IMR-90 (cell line): ENCODE measurements around the gene DYSF. TPM values are rescaled to one million over a fixed set of nuclear protein-coding genes. Genes with fewer than 3 reads are reported as not detected.

ENCODE experiments used
- ATAC-seq: fragments of 200-7000 bp; cut with Tn5 transposase; 2 replicates; pipeline ENCODE4 v1.9.1; 2020; ENCODE audit warnings: low read depth, mild to moderate bottlenecking, moderate library complexity
- BruUV-seq: library from RNA; stranded (reverse); fragments of 400-500 nt; replicated peaks from 2 replicates; lab custom pipeline; 2021; lab: Mats Ljungman, UMichigan
- CTCF ChIA-PET: fragments of 300-600 bp; formaldehyde crosslinking; extraction: SDS; loops from one replicate; lab custom pipeline; 2021; ENCODE audit warnings: antibody characterized with exemption; lab: Yijun Ruan, JAX
- POLR2A ChIA-PET: fragments of 300-600 bp; sonication (Branson Sonifier 250); formaldehyde crosslinking; loops from one replicate; lab custom pipeline; 2022; ENCODE audit warnings: antibody characterized with exemption; ENCODE audit not compliant: unreplicated experiment; lab: Charles Lee
- DNase-seq: peaks from one replicate; pipeline ENCODE4 v3.0.0; 2013
- H2AFZ ChIP-seq: replicated peaks from 2 replicates; pipeline ENCODE3; 2013; ENCODE audit warnings: low read length, mild to moderate bottlenecking; ENCODE audit not compliant: poor library complexity
- H2AK5ac ChIP-seq: 2 replicates; pipeline ENCODE4 v1.6.1; 2013; ENCODE audit warnings: low read depth, low read length, inconsistent platforms
- H2AK9ac ChIP-seq: replicated peaks from 2 replicates; pipeline ENCODE3; 2013; ENCODE audit warnings: mild to moderate bottlenecking, low read depth, low read length, moderate library complexity; ENCODE audit not compliant: poor library complexity
- H2BK120ac ChIP-seq: 2 replicates; pipeline ENCODE4 v1.6.1; 2013; ENCODE audit warnings: low read depth, low read length, inconsistent platforms
- H2BK15ac ChIP-seq: 3 replicates; pipeline ENCODE4 v1.6.1; 2013; ENCODE audit warnings: low read depth, low read length, inconsistent platforms
- H2BK20ac ChIP-seq: 2 replicates; pipeline ENCODE4 v1.6.1; 2013; ENCODE audit warnings: low read depth, mild to moderate bottlenecking, inconsistent platforms, low read length, moderate library complexity
- H2BK5ac ChIP-seq: 2 replicates; pipeline ENCODE4 v1.6.1; 2013; ENCODE audit warnings: mild to moderate bottlenecking, low read depth, low read length, inconsistent platforms; ENCODE audit not compliant: poor library complexity, severe bottlenecking
- H3K14ac ChIP-seq: replicated peaks from 2 replicates; pipeline ENCODE4 v1.6.1; 2013; ENCODE audit warnings: low read depth, low read length, inconsistent platforms
- H3K18ac ChIP-seq: 2 replicates; pipeline ENCODE4 v1.6.1; 2013; ENCODE audit warnings: low read depth, low read length, control low read depth
- H3K23ac ChIP-seq: 2 replicates; pipeline ENCODE4 v1.6.1; 2013; ENCODE audit warnings: low read depth, low read length, inconsistent platforms
- H3K27ac ChIP-seq: 2 replicates; pipeline ENCODE4 v1.5.1; 2013; ENCODE audit warnings: mild to moderate bottlenecking, control low read depth, low read length; ENCODE audit not compliant: insufficient read depth
- H3K27me3 ChIP-seq: 2 replicates; pipeline ENCODE4 v1.6.1; 2013; ENCODE audit warnings: low read length; ENCODE audit not compliant: control insufficient read depth, insufficient read depth
- H3K36me3 ChIP-seq: 2 replicates; pipeline ENCODE4 v1.6.1; 2013; ENCODE audit warnings: low read length, mixed read lengths; ENCODE audit not compliant: control insufficient read depth, insufficient read depth
- H3K4ac ChIP-seq: 2 replicates; pipeline ENCODE4 v1.6.1; 2013; ENCODE audit warnings: low read depth, low read length, inconsistent platforms
- H3K4me1 ChIP-seq: 2 replicates; pipeline ENCODE4 v1.6.1; 2013; ENCODE audit warnings: low read length, mixed read lengths; ENCODE audit not compliant: control insufficient read depth, insufficient read depth
- H3K4me2 ChIP-seq: 2 replicates; pipeline ENCODE4 v1.6.1; 2013; ENCODE audit warnings: low read depth, mild to moderate bottlenecking, control low read depth, low read length, moderate library complexity
- H3K4me3 ChIP-seq: 2 replicates; pipeline ENCODE4 v1.5.1; 2013; ENCODE audit warnings: low read depth, mild to moderate bottlenecking, control low read depth, low read length, moderate library complexity; ENCODE audit not compliant: insufficient read depth
- H3K56ac ChIP-seq: 2 replicates; pipeline ENCODE4 v1.6.1; 2013; ENCODE audit warnings: low read length, inconsistent platforms; ENCODE audit not compliant: insufficient read depth; ENCODE audit errors: extremely low read depth
- H3K79me1 ChIP-seq, 2 experiments: 2 replicates each; pipeline ENCODE4 v1.6.1; 2013; ENCODE audit warnings: low read length in 2 of 2, inconsistent platforms in 1 of 2, low read depth in 1 of 2
- H3K9ac ChIP-seq: 2 replicates; pipeline ENCODE4 v1.6.1; 2013; ENCODE audit warnings: low read depth, low read length, control low read depth
- H3K9me1 ChIP-seq: 2 replicates; pipeline ENCODE4 v1.6.1; 2013; ENCODE audit warnings: low read length, inconsistent platforms; ENCODE audit not compliant: insufficient read depth
- H3K9me3 ChIP-seq: 2 replicates; pipeline ENCODE4 v1.6.1; 2013; ENCODE audit warnings: low read length; ENCODE audit not compliant: control insufficient read depth, insufficient read depth
- H4K20me1 ChIP-seq: 2 replicates; pipeline ENCODE4 v1.6.1; 2013; ENCODE audit warnings: low read length, inconsistent platforms; ENCODE audit not compliant: insufficient read depth
- H4K5ac ChIP-seq: 2 replicates; pipeline ENCODE4 v1.6.1; 2013; ENCODE audit warnings: mild to moderate bottlenecking, low read depth, low read length, control low read depth
- H4K8ac ChIP-seq, 2 experiments: 2 replicates each; pipeline ENCODE4 v1.6.1; 2013; ENCODE audit warnings: low read depth in 2 of 2, low read length in 2 of 2, control low read depth in 1 of 2, inconsistent platforms in 1 of 2
- H4K91ac ChIP-seq: 2 replicates; pipeline ENCODE4 v1.6.1; 2013; ENCODE audit warnings: low read depth, low read length, inconsistent platforms; ENCODE audit not compliant: insufficient read depth
- BHLHE40 ChIP-seq: fragments of 150-350 bp; IDR thresholded peaks from 2 replicates; pipeline ENCODE4 v1.6.1; 2016; ENCODE audit warnings: mild to moderate bottlenecking, low read depth, low read length
- CHD1 ChIP-seq: IDR thresholded peaks from 2 replicates; pipeline ENCODE4 v1.6.1; 2012; ENCODE audit warnings: low read depth, low read length, improper control_type of control experiment
- FOS ChIP-seq: fragments of 150-350 bp; IDR thresholded peaks from 2 replicates; pipeline ENCODE4 v1.6.1; 2016; ENCODE audit warnings: low read depth, low read length
- RCOR1 ChIP-seq: IDR thresholded peaks from 2 replicates; pipeline ENCODE4 v1.6.1; 2012; ENCODE audit warnings: mild to moderate bottlenecking, low read length, improper control_type of control experiment; ENCODE audit not compliant: insufficient replicate concordance
- WGBS, 2 experiments: methylation state at CpG; one replicate each; pipeline versions ENCODE4 v1.1.5 to v1.1.7; 2013; ENCODE audit warnings: missing lambda C conversion rate in 2 of 2; ENCODE audit not compliant: insufficient read length in 1 of 2; ENCODE audit errors: extremely low coverage in 2 of 2; 5-methylcytosine and 5-hydroxymethylcytosine counted together
- dilution Hi-C: fragments of 300-500 bp; cut with HindIII; formaldehyde crosslinking; loops from one replicate; pipeline ENCODE4 v1.14.3; 2018; ENCODE audit warnings: low sequenced_read_pairs; ENCODE audit not compliant: unreplicated experiment
- in situ Hi-C: fragments of 300-500 bp; cut with MboI; formaldehyde crosslinking; loops from 3 replicates; pipeline ENCODE4 v1.14.3; 2019; ENCODE audit warnings: low sequenced_read_pairs, inconsistent platforms, mixed read lengths
- intact Hi-C: fragments of 100-400 bp; cut with micrococcal nuclease; formaldehyde crosslinking; loops from 2 replicates; pipeline ENCODE4 v1.10.0; 2022
- polyA plus RNA-seq, 3 experiments: library from polyadenylated mRNA; depleted of rRNA; stranded (reverse); fragments of >200 nt; gene quantifications; 2 replicates each; pipeline ENCODE4 v1.2.3, GENCODE V29; 2012; ENCODE audit warnings: low replicate concordance in 1 of 3
- total RNA-seq: library from RNA; depleted of rRNA; stranded (reverse); fragments of >200 nt; gene quantifications from 2 replicates; pipeline ENCODE4 v1.2.3, GENCODE V29; 2012
- TF ChIP-seq, protein P1 (sequence below): conservative IDR thresholded peaks from 2 replicates; pipeline ENCODE4 v1.5.1; 2012; ENCODE audit warnings: mild to moderate bottlenecking, low read depth, low read length, improper control_type of control experiment
- TF ChIP-seq, protein P2 (sequence below): fragments of 150-350 bp; IDR thresholded peaks from 2 replicates; pipeline ENCODE4 v1.6.1; 2016; ENCODE audit warnings: low read depth, mild to moderate bottlenecking, low read length, moderate library complexity, borderline replicate concordance

DYSF gene
- total and polyA plus RNA-seq, 2 of the 4 experiments (the other 2 are of a cell fraction) = 0.09 to 0.18 TPM

DNA sequence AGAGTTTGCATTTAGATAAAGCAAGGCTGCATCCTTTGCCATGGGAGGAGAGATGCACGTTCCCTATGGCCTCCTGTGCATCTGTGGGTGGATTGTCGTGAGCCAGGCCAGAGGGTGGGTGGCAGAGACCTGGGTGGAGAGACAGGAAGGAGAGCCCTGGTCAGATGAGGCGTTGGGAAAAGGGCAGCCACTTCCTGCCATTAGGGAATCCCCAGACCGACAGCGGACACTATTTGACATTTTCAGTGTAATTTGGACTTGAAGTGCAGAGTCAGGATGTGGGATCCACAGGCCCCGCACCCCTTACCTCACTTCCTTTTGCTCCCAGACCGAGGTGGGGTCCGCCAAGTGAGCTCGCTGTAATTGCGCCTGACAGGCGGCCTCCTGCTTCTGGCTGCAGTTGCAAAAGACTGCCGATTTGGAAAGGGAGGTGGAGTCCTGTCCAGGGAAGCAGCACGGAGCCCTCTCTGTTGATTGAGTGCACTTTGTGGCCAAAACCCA lies 150.0 kb downstream of the DYSF start:
- no peak overlapping the region for H3K4me2 ChIP-seq
- no peak overlapping the region for H2BK120ac ChIP-seq
- ATAC-seq (no peak), DNase-seq (no peak)
- H3K36me3 ChIP-seq = no peaks in the 10 kb centered on the region
- no peak overlapping the region for H4K5ac ChIP-seq
- in situ Hi-C loops = loop anchor here (5.0 kb wide), 1 partner anchor 549 kb away; no protein-coding TSS in a partner anchor
- peaks cover 50% of the 10 kb centered on the region for H3K27me3 ChIP-seq
- WGBS, 2 experiments = 28% methylated on average over 2 of the region's 13 CpGs; no CpG with 5 or more reads in 1 of the 2 experiments
- no peak overlapping the region for H3K4ac ChIP-seq
- no peaks in the 10 kb centered on the region for H3K9me3 ChIP-seq
- no peak overlapping the region for H4K8ac ChIP-seq
- no peak overlapping the region for H2AK5ac ChIP-seq
- dilution Hi-C loops = no loop called here
- H3K9ac ChIP-seq = no peak overlapping the region
- H3K9me1 ChIP-seq = no peaks in the 10 kb centered on the region
- H3K4me1 ChIP-seq = no peaks in the 10 kb centered on the region
- no peaks in the 10 kb centered on the region for H3K79me1 ChIP-seq
- ChIA-PET CTCF (interaction anchor here (1.0 kb wide), 1 partner anchor 22 kb away, joined by 3 read pairs; no protein-coding TSS in a partner anchor), POLR2A (no interaction called here)
- no peak overlapping the region for H2AK9ac ChIP-seq
- no peak overlapping the region for H3K14ac ChIP-seq
- intact Hi-C loops = no loop called here
- H4K91ac ChIP-seq = no peak overlapping the region
- H2BK15ac ChIP-seq = no peak overlapping the region
- BruUV-seq = no TSS peak
- H2BK20ac ChIP-seq = no peak overlapping the region
- H4K20me1 ChIP-seq = no peaks in the 10 kb centered on the region
- H3K4me3 ChIP-seq = no peak overlapping the region
- H2AFZ ChIP-seq = no peak overlapping the region
- H3K18ac ChIP-seq = no peak overlapping the region
- no peak overlapping the region for H3K23ac ChIP-seq
- no peak overlapping the region for H3K56ac ChIP-seq
- no peak for TF ChIP-seq BHLHE40
- TF ChIP-seq CHD1 = no peak
- TF ChIP-seq, protein P1, sequence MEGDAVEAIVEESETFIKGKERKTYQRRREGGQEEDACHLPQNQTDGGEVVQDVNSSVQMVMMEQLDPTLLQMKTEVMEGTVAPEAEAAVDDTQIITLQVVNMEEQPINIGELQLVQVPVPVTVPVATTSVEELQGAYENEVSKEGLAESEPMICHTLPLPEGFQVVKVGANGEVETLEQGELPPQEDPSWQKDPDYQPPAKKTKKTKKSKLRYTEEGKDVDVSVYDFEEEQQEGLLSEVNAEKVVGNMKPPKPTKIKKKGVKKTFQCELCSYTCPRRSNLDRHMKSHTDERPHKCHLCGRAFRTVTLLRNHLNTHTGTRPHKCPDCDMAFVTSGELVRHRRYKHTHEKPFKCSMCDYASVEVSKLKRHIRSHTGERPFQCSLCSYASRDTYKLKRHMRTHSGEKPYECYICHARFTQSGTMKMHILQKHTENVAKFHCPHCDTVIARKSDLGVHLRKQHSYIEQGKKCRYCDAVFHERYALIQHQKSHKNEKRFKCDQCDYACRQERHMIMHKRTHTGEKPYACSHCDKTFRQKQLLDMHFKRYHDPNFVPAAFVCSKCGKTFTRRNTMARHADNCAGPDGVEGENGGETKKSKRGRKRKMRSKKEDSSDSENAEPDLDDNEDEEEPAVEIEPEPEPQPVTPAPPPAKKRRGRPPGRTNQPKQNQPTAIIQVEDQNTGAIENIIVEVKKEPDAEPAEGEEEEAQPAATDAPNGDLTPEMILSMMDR = no peak
- TF ChIP-seq, protein P2, sequence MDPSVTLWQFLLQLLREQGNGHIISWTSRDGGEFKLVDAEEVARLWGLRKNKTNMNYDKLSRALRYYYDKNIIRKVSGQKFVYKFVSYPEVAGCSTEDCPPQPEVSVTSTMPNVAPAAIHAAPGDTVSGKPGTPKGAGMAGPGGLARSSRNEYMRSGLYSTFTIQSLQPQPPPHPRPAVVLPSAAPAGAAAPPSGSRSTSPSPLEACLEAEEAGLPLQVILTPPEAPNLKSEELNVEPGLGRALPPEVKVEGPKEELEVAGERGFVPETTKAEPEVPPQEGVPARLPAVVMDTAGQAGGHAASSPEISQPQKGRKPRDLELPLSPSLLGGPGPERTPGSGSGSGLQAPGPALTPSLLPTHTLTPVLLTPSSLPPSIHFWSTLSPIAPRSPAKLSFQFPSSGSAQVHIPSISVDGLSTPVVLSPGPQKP = no peak
- no peak for TF ChIP-seq FOS
- no peak for TF ChIP-seq RCOR1
- H2BK5ac ChIP-seq = no peak overlapping the region
- no peak overlapping the region for H3K27ac ChIP-seq
